Transverse colon (tissue), 4 donors: ENCODE measurements around the gene KLHDC3.

Experiments used
- EP300 ChIP-seq: sonication (generic); formaldehyde crosslinking; IDR thresholded peaks from one replicate; pipeline ENCODE4 v1.6.1; 2017; ENCODE audit warnings: antibody characterized with exemption, low read depth
- POLR2AphosphoS5 ChIP-seq, 3 donors: sonication (generic); formaldehyde crosslinking; IDR thresholded peaks; one replicate each; pipeline ENCODE4 v1.6.1; 2016; ENCODE audit warnings: antibody characterized with exemption in 3 of 3
- TF ChIP-seq, protein P1 (sequence below), 5 experiments: fragments of 200-600 bp in 3 of 5; fragments of 450-650 bp in 2 of 5; sonication (generic) in 3 of 5; IDR thresholded peaks; 1 replicate in 2 of 5; 2 replicates in 3 of 5; pipeline ENCODE4 v1.5.1; 2016 to 2017; ENCODE audit warnings: antibody characterized with exemption in 5 of 5, inconsistent platforms in 3 of 5, mild to moderate bottlenecking in 2 of 5, moderate library complexity in 1 of 5

DNA sequence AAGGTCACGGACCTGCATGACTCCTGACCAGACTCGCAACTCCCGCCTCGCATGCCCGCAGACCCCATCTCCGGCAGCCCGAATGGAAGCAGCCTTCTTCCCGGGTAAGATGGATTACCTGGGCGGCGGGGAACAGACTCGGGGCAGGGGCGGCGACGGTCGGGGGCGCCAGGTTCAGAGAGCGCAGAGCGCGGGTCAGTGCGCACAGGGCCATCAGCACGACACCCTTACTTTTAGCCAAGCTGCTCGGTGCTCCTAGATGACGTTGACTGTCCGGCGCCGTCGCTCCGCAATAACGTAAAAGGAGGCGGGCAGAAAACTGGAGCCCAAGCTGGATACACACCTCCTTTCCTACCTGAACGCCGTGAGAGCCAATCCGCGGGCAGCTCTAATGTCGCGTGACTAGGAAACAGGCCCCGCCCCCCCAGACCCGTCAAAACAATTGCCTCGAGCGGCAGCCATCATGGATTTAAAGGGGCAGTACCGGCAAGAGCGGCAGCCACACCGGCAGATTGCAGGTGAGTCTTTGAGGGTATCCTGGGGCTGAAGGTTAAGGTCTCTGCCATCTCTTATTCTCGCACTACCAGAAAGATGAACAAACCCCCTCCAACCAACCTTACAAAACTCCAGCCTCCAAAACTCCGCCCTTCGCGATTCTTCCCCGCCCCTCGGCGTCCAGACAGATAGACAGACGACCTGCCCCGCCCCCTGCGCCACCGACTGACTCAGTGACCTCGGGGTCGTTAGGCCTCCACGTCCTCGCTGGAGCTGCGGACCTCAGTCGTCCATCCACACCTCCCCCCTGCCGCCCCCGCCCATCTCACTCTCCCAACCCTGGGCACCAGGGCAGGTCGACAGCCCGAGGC, 45.4 kb downstream of the KLHDC3 start, which contains the start of the genes KLC4 and MRPL2:
- peak; percentile 91 to 94 (median 92) for TF ChIP-seq POLR2AphosphoS5 (IDR thresholded peaks at IDR 0.05)
- TF ChIP-seq EP300 = no peak
- TF ChIP-seq, protein P1, sequence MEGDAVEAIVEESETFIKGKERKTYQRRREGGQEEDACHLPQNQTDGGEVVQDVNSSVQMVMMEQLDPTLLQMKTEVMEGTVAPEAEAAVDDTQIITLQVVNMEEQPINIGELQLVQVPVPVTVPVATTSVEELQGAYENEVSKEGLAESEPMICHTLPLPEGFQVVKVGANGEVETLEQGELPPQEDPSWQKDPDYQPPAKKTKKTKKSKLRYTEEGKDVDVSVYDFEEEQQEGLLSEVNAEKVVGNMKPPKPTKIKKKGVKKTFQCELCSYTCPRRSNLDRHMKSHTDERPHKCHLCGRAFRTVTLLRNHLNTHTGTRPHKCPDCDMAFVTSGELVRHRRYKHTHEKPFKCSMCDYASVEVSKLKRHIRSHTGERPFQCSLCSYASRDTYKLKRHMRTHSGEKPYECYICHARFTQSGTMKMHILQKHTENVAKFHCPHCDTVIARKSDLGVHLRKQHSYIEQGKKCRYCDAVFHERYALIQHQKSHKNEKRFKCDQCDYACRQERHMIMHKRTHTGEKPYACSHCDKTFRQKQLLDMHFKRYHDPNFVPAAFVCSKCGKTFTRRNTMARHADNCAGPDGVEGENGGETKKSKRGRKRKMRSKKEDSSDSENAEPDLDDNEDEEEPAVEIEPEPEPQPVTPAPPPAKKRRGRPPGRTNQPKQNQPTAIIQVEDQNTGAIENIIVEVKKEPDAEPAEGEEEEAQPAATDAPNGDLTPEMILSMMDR (IDR thresholded peaks at IDR 0.05) = no peak
